PC-3 (cell line): Measurements from ENCODE around the gene ASPHD2. TPM values are rescaled to one million over a fixed set of nuclear protein-coding genes. Genes with fewer than 3 reads are reported as not detected.

Source experiments
- ATAC-seq: fragments of 200-7000 bp; cut with Tn5 transposase; 2 replicates; pipeline ENCODE4 v1.9.1; 2020; ENCODE audit warnings: mild to moderate bottlenecking, moderate library complexity
- BruUV-seq: library from RNA; stranded (reverse); fragments of 400-500 nt; replicated peaks from 2 replicates; lab custom pipeline; 2021; lab: Mats Ljungman, UMichigan
- CTCF ChIA-PET: fragments of 300-600 bp; sonication (Branson Sonifier 250); formaldehyde crosslinking; loops from one replicate; lab custom pipeline; 2022; ENCODE audit warnings: antibody characterized with exemption; lab: Charles Lee
- POLR2A ChIA-PET: fragments of 300-600 bp; sonication (Branson Sonifier 250); formaldehyde crosslinking; loops from one replicate; lab custom pipeline; 2022; ENCODE audit warnings: antibody characterized with exemption; ENCODE audit not compliant: unreplicated experiment; lab: Charles Lee
- DNase-seq: peaks from one replicate; pipeline ENCODE4 v3.0.0-alpha.2; 2015
- H2AFZ ChIP-seq: fragments of 300-600 bp; sonication (generic); 2 replicates; pipeline ENCODE4 v1.6.0; 2016; ENCODE audit warnings: antibody characterized with exemption, low read length
- H3F3A ChIP-seq: fragments of 300-600 bp; sonication (generic); one replicate; pipeline ENCODE4 v1.6.0; 2017; ENCODE audit warnings: antibody characterized with exemption, low read length, control low read depth, mild to moderate bottlenecking; ENCODE audit not compliant: unreplicated experiment
- H3K27ac ChIP-seq: fragments of 300-600 bp; sonication (generic); 2 replicates; pipeline ENCODE4 v1.5.1; 2016; ENCODE audit warnings: mild to moderate bottlenecking, low read length
- H3K27me3 ChIP-seq: fragments of 300-600 bp; sonication (generic); 2 replicates; pipeline ENCODE4 v1.6.1; 2016; ENCODE audit warnings: low read length, mixed read lengths
- H3K36me3 ChIP-seq: fragments of 300-600 bp; sonication (generic); 2 replicates; pipeline ENCODE4 v1.6.1; 2016; ENCODE audit warnings: low read depth, mixed run types, low read length, mixed read lengths
- H3K4me1 ChIP-seq: fragments of 300-600 bp; sonication (generic); 2 replicates; pipeline ENCODE4 v1.5.1; 2016; ENCODE audit warnings: low read length; ENCODE audit not compliant: insufficient read depth
- H3K4me2 ChIP-seq: fragments of 300-600 bp; sonication (generic); 2 replicates; pipeline ENCODE4 v1.6.0; 2016; ENCODE audit warnings: low read length
- H3K4me3 ChIP-seq: fragments of 300-600 bp; sonication (generic); 2 replicates; pipeline ENCODE4 v1.5.1; 2016; ENCODE audit warnings: mild to moderate bottlenecking, low read length, mixed read lengths
- H3K79me2 ChIP-seq: fragments of 300-600 bp; sonication (generic); 2 replicates; pipeline ENCODE4 v1.6.1; 2017; ENCODE audit warnings: low read length, mixed read lengths
- H3K9ac ChIP-seq: fragments of 300-600 bp; sonication (generic); 2 replicates; pipeline ENCODE4 v1.6.0; 2016; ENCODE audit warnings: mild to moderate bottlenecking, low read length
- H3K9me2 ChIP-seq: fragments of 300-600 bp; sonication (generic); replicated peaks from 2 replicates; pipeline ENCODE4 v1.6.1; 2016; ENCODE audit warnings: mixed run types, low read length, mixed read lengths
- H3K9me3 ChIP-seq: fragments of 300-600 bp; sonication (generic); 2 replicates; pipeline ENCODE4 v1.6.1; 2016; ENCODE audit warnings: low read length, mixed read lengths
- H4K20me1 ChIP-seq: fragments of 300-600 bp; sonication (generic); 2 replicates; pipeline ENCODE4 v1.6.1; 2016; ENCODE audit warnings: low read length, mixed read lengths
- EZH2 ChIP-seq: fragments of 300-600 bp; sonication (generic); IDR thresholded peaks from one replicate; pipeline ENCODE4 v1.6.1; 2017; ENCODE audit warnings: antibody characterized with exemption, mild to moderate bottlenecking, low read length; ENCODE audit not compliant: unreplicated experiment
- EZH2phosphoT487 ChIP-seq: fragments of 300-600 bp; sonication (generic); IDR thresholded peaks from 2 replicates; pipeline ENCODE4 v1.6.1; 2018; ENCODE audit warnings: mild to moderate bottlenecking, antibody characterized with exemption, low read length, borderline replicate concordance
- intact Hi-C: fragments of 100-400 bp; cut with micrococcal nuclease; formaldehyde crosslinking; loops from 2 replicates; pipeline ENCODE4 v1.9.0; 2023
- total RNA-seq: library from RNA; depleted of rRNA; stranded (reverse); fragments of >200 nt; gene quantifications from 2 replicates; pipeline ENCODE4 v1.2.3, GENCODE V29; 2014
- TF ChIP-seq, protein P1 (sequence below): fragments of 300-600 bp; sonication (generic); conservative IDR thresholded peaks from 2 replicates; pipeline ENCODE4 v1.5.1; 2017; ENCODE audit warnings: antibody characterized with exemption, low read depth, mild to moderate bottlenecking, low read length

ASPHD2 gene
- total RNA-seq, 1 experiment from 2014 or later, result 2.1 TPM

DNA sequence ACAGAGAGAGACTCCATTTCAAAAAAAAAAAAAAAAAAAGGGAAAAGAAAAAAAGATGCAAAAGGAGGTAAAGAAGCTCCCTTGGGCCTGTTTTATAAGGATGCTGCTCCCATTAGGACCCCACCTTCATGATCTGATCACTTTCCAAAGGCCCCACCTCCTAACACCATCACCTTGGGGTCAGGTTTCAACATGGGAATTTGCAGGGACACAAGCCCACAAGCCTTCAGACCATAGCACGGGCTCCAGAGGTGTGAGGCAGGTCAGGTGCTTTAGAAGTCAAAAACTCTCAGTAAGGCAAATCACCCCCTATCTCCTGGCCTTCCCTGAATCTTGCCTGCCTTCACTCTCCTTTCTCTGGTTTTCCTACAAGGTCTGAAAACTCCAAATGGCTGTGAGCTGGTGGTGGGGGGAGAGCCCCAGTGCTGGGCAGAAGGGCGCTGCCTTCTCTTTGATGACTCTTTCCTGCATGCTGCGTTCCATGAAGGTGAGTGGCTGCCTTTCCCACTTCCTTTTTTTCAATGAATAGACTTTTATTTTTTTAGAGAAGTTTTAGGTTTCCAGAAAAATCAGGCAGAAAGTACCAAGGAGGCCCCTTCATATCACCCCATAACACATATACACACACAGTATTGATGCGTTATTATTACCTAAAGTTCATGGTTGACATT is 13.2 kb downstream of the ASPHD2 start:
- ATAC-seq, result no peak
- CTCF ChIA-PET, result no interaction called here

DNA sequence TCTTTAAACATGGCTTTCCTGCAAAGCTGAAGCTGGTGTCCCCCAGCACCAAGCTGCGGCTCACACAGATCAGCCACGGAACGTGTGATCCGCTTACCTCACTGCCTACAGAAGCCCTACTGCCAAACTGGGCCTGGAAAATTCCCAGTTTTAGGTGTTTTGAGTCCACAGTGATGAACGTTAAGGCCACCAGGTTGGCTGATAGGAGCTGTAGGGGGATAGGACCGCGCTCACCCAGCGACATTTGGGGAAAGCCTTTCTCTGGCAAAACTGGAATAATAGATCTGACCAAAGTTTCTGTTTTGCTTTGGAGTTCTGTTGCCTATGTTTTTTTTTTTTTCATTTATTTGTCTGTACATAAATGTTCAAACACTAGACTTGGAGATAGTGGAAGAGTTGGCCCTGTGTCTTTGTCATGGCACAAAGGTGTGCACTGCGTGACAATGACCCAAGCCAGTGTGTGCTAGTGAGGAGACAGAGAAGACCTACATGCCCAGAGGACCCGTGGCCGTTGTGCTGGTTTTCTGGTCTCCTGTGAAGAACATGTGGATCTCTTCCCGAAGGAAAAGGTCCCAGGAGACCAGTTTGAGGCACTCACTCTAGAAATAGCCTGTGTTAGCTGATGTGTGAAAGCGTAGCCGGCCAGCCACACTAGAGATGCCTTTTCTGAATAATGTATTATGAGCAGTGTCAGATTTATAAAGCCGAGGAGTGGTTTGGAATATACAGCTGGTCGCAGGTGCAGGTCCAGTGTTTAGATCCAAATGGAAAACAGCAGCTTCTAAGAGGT is 15.0 kb downstream of the ASPHD2 start:
- no peaks in the 10 kb centered on the region for H3K79me2 ChIP-seq
- H3K9ac ChIP-seq, result no peak overlapping the region
- no peak overlapping the region for H3K4me3 ChIP-seq
- H2AFZ ChIP-seq, result no peak overlapping the region
- TF ChIP-seq, protein P1, sequence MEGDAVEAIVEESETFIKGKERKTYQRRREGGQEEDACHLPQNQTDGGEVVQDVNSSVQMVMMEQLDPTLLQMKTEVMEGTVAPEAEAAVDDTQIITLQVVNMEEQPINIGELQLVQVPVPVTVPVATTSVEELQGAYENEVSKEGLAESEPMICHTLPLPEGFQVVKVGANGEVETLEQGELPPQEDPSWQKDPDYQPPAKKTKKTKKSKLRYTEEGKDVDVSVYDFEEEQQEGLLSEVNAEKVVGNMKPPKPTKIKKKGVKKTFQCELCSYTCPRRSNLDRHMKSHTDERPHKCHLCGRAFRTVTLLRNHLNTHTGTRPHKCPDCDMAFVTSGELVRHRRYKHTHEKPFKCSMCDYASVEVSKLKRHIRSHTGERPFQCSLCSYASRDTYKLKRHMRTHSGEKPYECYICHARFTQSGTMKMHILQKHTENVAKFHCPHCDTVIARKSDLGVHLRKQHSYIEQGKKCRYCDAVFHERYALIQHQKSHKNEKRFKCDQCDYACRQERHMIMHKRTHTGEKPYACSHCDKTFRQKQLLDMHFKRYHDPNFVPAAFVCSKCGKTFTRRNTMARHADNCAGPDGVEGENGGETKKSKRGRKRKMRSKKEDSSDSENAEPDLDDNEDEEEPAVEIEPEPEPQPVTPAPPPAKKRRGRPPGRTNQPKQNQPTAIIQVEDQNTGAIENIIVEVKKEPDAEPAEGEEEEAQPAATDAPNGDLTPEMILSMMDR, result no peak
- DNase-seq (no peak), ATAC-seq (no peak)
- H3K27ac ChIP-seq, result no peak overlapping the region
- no peaks in the 10 kb centered on the region for H4K20me1 ChIP-seq
- CTCF ChIA-PET, result interaction anchor here (0.5 kb wide), 1 partner anchor 1262 kb away, joined by 11 read pairs; no protein-coding TSS in a partner anchor
- no peak overlapping the region for H3K4me2 ChIP-seq
- POLR2A ChIA-PET, result no interaction called here
- H3K9me3 ChIP-seq, result no peaks in the 10 kb centered on the region
- H3F3A ChIP-seq, result no peaks in the 10 kb centered on the region
- no peaks in the 10 kb centered on the region for H3K27me3 ChIP-seq
- H3K36me3 ChIP-seq, result no peaks in the 10 kb centered on the region
- H3K4me1 ChIP-seq, result no peaks in the 10 kb centered on the region
- no TSS peak for BruUV-seq
- no peaks in the 10 kb centered on the region for H3K9me2 ChIP-seq
- intact Hi-C loops, result no loop called here

More for the DNA sequence above, 13.2 kb downstream of the ASPHD2 start:
- no peaks in the 10 kb centered on the region for H3K9me3 ChIP-seq
- H3K9me2 ChIP-seq, result no peaks in the 10 kb centered on the region
- no peaks in the 10 kb centered on the region for H4K20me1 ChIP-seq
- no peak overlapping the region for H2AFZ ChIP-seq
- H3K9ac ChIP-seq, result no peak overlapping the region
- H3K4me2 ChIP-seq, result no peak overlapping the region
- no peaks in the 10 kb centered on the region for H3K79me2 ChIP-seq
- no peak for DNase-seq
- POLR2A ChIA-PET, result no interaction called here
- TF ChIP-seq, protein P1, result no peak
- TF ChIP-seq EZH2 (no peak), EZH2phosphoT487 (no peak)
- intact Hi-C loops, result no loop called here
- H3K36me3 ChIP-seq, result no peaks in the 10 kb centered on the region
- H3F3A ChIP-seq, result no peaks in the 10 kb centered on the region
- no peaks in the 10 kb centered on the region for H3K27me3 ChIP-seq
- no TSS peak for BruUV-seq
- H3K4me1 ChIP-seq, result no peaks in the 10 kb centered on the region
- no peak overlapping the region for H3K4me3 ChIP-seq
- no peak overlapping the region for H3K27ac ChIP-seq

DNA sequence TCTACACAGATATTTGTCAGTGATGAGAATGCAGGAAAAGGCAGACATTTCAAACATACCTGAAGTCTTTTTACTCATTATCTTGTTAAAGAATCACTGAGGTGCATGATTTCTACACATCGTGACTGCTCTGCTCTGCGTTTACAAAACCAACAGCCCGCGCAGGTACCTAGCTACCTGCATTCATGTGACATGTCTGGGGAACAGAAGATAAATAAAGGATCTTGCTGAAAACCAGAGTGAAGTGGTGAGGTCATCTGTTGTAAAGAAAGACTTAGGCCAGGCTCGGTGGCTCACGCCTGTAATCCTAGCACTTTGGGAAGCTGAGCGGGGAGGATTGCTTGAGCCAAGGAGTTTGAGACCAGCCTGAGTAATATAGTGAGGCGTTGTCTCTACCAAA is 15.7 kb downstream of the ASPHD2 start:
- Histone ChIP-seq H3K4me1 (no peaks in the 10 kb centered on the region), H3K9ac (no peak overlapping the region), H3K36me3 (no peaks in the 10 kb centered on the region), H3K27me3 (no peaks in the 10 kb centered on the region), H4K20me1 (no peaks in the 10 kb centered on the region), H3K27ac (no peak overlapping the region), H3F3A (no peaks in the 10 kb centered on the region), H3K4me3 (no peak overlapping the region), H2AFZ (no peak overlapping the region), H3K9me3 (no peaks in the 10 kb centered on the region), H3K9me2 (no peaks in the 10 kb centered on the region), H3K4me2 (no peak overlapping the region), H3K79me2 (no peaks in the 10 kb centered on the region)
- DNase-seq (no peak), ATAC-seq (no peak)
- POLR2A ChIA-PET, result no interaction called here
- TF ChIP-seq EZH2 (no peak), EZH2phosphoT487 (no peak)
- TF ChIP-seq, protein P1, result no peak
- CTCF ChIA-PET, result interaction anchor here (0.5 kb wide), 1 partner anchor 1262 kb away, joined by 11 read pairs; no protein-coding TSS in a partner anchor
- no TSS peak for BruUV-seq
- intact Hi-C loops, result no loop called here
